ENCODE measurements around the gene COL23A1. TPM values are rescaled to one million over a fixed set of nuclear protein-coding genes. Genes with fewer than 3 reads are reported as not detected.

COL23A1 gene
- total and polyA plus RNA-seq, 2 of the 8 experiments (the other 6 are each of a cell fraction or from before 2014, with no cell fraction given): 3.1 to 4.7 TPM

DNA sequence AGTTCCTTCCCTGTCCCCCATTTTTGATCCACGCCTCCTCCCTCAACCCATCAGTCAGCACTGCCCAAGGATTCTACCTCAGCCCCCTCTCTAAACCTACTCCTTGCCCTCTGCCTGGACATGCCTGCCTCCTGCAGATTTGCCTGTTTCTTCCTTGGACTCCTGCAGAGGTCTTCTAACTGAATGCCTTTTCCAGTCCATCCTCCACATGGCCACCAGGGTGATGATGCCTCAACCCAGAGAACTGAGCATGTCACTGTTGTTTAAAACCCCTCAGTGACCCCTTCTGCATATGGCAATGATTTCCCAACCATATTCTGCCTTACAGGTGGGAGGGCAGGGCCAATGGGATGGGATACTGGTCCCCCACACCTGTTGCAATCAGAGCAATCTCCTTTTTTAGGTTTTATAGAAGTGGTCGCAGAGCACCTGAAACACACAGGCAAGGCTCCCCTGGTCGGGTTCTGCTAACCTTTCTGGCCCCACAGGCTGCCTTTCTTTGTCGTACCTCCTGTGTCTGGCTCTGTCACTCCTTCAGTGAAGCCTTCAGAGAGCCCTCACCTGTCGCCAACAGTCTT lies 366.9 kb downstream of the COL23A1 start:
- 0 out of 2 replicates have a peak, but pooled peaks have one; percentile 1 for TF ChIP-seq CREB1 (IDR thresholded peaks at IDR 0.05)
- TF ChIP-seq, protein P1, sequence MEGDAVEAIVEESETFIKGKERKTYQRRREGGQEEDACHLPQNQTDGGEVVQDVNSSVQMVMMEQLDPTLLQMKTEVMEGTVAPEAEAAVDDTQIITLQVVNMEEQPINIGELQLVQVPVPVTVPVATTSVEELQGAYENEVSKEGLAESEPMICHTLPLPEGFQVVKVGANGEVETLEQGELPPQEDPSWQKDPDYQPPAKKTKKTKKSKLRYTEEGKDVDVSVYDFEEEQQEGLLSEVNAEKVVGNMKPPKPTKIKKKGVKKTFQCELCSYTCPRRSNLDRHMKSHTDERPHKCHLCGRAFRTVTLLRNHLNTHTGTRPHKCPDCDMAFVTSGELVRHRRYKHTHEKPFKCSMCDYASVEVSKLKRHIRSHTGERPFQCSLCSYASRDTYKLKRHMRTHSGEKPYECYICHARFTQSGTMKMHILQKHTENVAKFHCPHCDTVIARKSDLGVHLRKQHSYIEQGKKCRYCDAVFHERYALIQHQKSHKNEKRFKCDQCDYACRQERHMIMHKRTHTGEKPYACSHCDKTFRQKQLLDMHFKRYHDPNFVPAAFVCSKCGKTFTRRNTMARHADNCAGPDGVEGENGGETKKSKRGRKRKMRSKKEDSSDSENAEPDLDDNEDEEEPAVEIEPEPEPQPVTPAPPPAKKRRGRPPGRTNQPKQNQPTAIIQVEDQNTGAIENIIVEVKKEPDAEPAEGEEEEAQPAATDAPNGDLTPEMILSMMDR (IDR thresholded peaks at IDR 0.05; ENCODE audit: control extremely low read depth in 1 of 3, insufficient read depth in 1 of 3, low read depth in 1 of 3, low read length in 3 of 3): peak in 1 of 3 experiments; percentile 19; a peak in 1 of 4 replicates
- TF ChIP-seq SP2 (IDR thresholded peaks at IDR 0.05; ENCODE audit: low read length): no peak
- Histone ChIP-seq H3K14ac (ENCODE audit: insufficient read length) (no peak overlapping the region), H2BK20ac (ENCODE audit: low read length) (0 out of 2 replicates have a peak overlapping the region, but pooled peaks have one; percentile 13), H3K79me2 (ENCODE audit: control insufficient read depth in 1 of 2, insufficient read depth in 2 of 2, low read length in 2 of 2) (no peaks in the 10 kb centered on the region), H2AK5ac (ENCODE audit: low read depth, low read length) (no peak overlapping the region), H3K4me3 (ENCODE audit: extremely low read depth in 1 of 4, insufficient read depth in 2 of 4, low read depth in 3 of 4, low read length in 4 of 4) (no peak overlapping the region), H4K5ac (ENCODE audit: insufficient read length, low read depth, low read length) (no peak overlapping the region), H3K36me3 (ENCODE audit: control insufficient read depth in 2 of 4, insufficient read depth in 4 of 4, low read length in 3 of 4) (peaks cover 2 to 32% (median 10%) of the 10 kb centered on the region in 4 experiments; a peak in 7 of 8 replicates), H2BK120ac (replicated peaks; ENCODE audit: low read depth, low read length) (no peak overlapping the region), H3K18ac (ENCODE audit: extremely low read depth, low read length) (0 out of 2 replicates have a peak overlapping the region, but pooled peaks have one; percentile 51), H3K27ac (ENCODE audit: low read depth, low read length) (no peak overlapping the region), H3K23me2 (ENCODE audit: low read depth, low read length) (no peaks in the 10 kb centered on the region), H3K23ac (ENCODE audit: insufficient read length) (no peak overlapping the region), H3K56ac (replicated peaks; ENCODE audit: insufficient read length, low read depth, low read length) (no peak overlapping the region), H3K9ac (replicated peaks in 1 of 4; ENCODE audit: extremely low read depth in 1 of 4, low read depth in 3 of 4, low read length in 3 of 4) (no peak overlapping the region), H4K20me1 (replicated peaks in 1 of 2; ENCODE audit: control insufficient read depth in 1 of 2, insufficient read depth in 2 of 2, low read length in 2 of 2) (peaks cover 0 to 19% of the 10 kb centered on the region in 2 experiments), H3K4ac (replicated peaks; ENCODE audit: insufficient read length, low read depth, low read length) (no peak overlapping the region), H3K27me3 (replicated peaks in 1 of 4; ENCODE audit: control insufficient read depth in 3 of 4, extremely low read depth in 1 of 4, insufficient read depth in 3 of 4, low read length in 3 of 4) (no peaks in the 10 kb centered on the region), H3K4me1 (replicated peaks in 1 of 4; ENCODE audit: control insufficient read depth in 3 of 4, insufficient read depth in 4 of 4, low read length in 3 of 4) (peaks cover 0 to 15% (median 9%) of the 10 kb centered on the region in 4 experiments; a peak in 6 of 7 replicates), H3K4me2 (ENCODE audit: insufficient read depth in 1 of 2, low read depth in 2 of 2, low read length in 2 of 2) (peak overlapping the region in 1 of 2 experiments; percentile 12; a peak in 2 of 4 replicates), H3K9me3 (ENCODE audit: insufficient read depth in 2 of 2, low read depth in 1 of 2, low read length in 1 of 2) (no peaks in the 10 kb centered on the region), H4K8ac (ENCODE audit: extremely low read depth, insufficient read depth, low read length) (peak overlapping the region; percentile 15; the same call in 1 of the 2 replicates), H2BK12ac (ENCODE audit: low read depth, low read length) (no peak overlapping the region), H3K79me1 (ENCODE audit: low read depth, low read length) (no peaks in the 10 kb centered on the region; the same call in 1 of the 2 replicates), H2BK15ac (ENCODE audit: low read length) (no peak overlapping the region), H2AFZ (ENCODE audit: low read length) (no peak overlapping the region), H4K91ac (replicated peaks; ENCODE audit: insufficient read length, low read length) (no peak overlapping the region), H2BK5ac (ENCODE audit: low read depth, low read length) (peak overlapping the region; percentile 66; the same call in 1 of the 2 replicates)
- DNase-seq (ENCODE audit: low read depth in 1 of 2, low spot score in 2 of 2) (no peak), FAIRE-seq (no peak)
- 89% methylated on average over 5 of the region's 5 CpGs; no CpG with 5 or more reads in 1 of the 2 experiments for WGBS, 2 experiments (ENCODE audit: extremely low coverage in 1 of 2, insufficient coverage in 1 of 2, insufficient read length in 1 of 2, insufficient replicate concordance in 2 of 2, low coverage in 1 of 2, low lambda C conversion rate in 2 of 2, missing lambda C conversion rate in 1 of 2)
- ChIA-PET POLR2A (ENCODE audit: partially characterized antibody) (interaction anchor here (0.6 to 21.6 kb wide), 4 partner anchors 10 to 137 kb away, joined by 4 to 507 read pairs (median 14); partner anchors contain the start of genes HNRNPAB and PHYKPL), CTCF (ENCODE audit: partially characterized antibody) (interaction anchor here (1.0 to 1.8 kb wide), 3 partner anchors 9 to 733 kb away, joined by 3 to 7 read pairs (median 3); partner anchors contain the start of gene PHYKPL)

Data from H1 (cell line).